Right atrium auricular region (tissue), 2 donors: ENCODE data around the gene CACNA2D4. TPM values are rescaled to one million over a fixed set of nuclear protein-coding genes. Genes with fewer than 3 reads are reported as not detected.

ENCODE experiments used
- DNase-seq: peaks from one replicate; pipeline ENCODE4 v3.0.0-alpha.2; 2019; ENCODE audit warnings: low spot score
- H3K27ac ChIP-seq, 2 donors: fragments of 200-600 bp; sonication (generic); 1 replicate in 1 of 2; 2 replicates in 1 of 2; pipeline ENCODE4 v1.5.1; 2016 to 2019
- H3K27me3 ChIP-seq, 2 donors: fragments of 200-600 bp; sonication (generic); one replicate each; pipeline versions ENCODE4 v1.5.1 to v1.6.0; 2017 to 2019
- H3K36me3 ChIP-seq: fragments of 200-600 bp; sonication (generic); one replicate; pipeline ENCODE4 v1.5.1; 2016
- H3K4me1 ChIP-seq, 2 donors: fragments of 200-600 bp; sonication (generic); one replicate each; pipeline versions ENCODE4 v1.5.1 to v1.6.0; 2017 to 2019
- H3K4me3 ChIP-seq, 2 donors: fragments of 200-600 bp; sonication (generic); 1 replicate in 1 of 2; 2 replicates in 1 of 2; pipeline ENCODE4 v1.5.1; 2017 to 2019; ENCODE audit warnings: mild to moderate bottlenecking in 1 of 2, moderate library complexity in 1 of 2
- H3K9me3 ChIP-seq, 2 donors: fragments of 200-600 bp; sonication (generic); one replicate each; pipeline ENCODE4 v1.5.1; 2019
- CTCF ChIP-seq, 2 donors: fragments of 200-600 bp; sonication (generic); IDR thresholded peaks; one replicate each; pipeline ENCODE4 v1.5.1; 2019; ENCODE audit warnings: antibody characterized with exemption in 2 of 2
- total RNA-seq, 2 donors: library from RNA; depleted of rRNA; stranded (reverse); fragments of >200 nt; gene quantifications; one replicate each; pipeline ENCODE4 v1.1.0, GENCODE V29; 2016

The CACNA2D4 gene
- total RNA-seq, 2 donors from 2014 or later = 1.6 to 4.1 TPM

GRCh38 chr12:1744932-1745331 lies 173.5 kb downstream of the CACNA2D4 start:
- Histone ChIP-seq H3K27ac (no peak overlapping the region), H3K27me3 (no peaks in the 10 kb centered on the region), H3K4me1 (peaks cover 0 to 15% of the 10 kb centered on the region in 2 donors), H3K36me3 (no peaks in the 10 kb centered on the region), H3K4me3 (no peak overlapping the region), H3K9me3 (peaks cover 0 to 12% of the 10 kb centered on the region in 2 donors)
- TF ChIP-seq CTCF (IDR thresholded peaks at IDR 0.05) = no peak
- DNase-seq = no peak

Other genes starting within 250 kb of the CACNA2D4 start
- 10 to 100 TPM; 19.7 to 23.3 TPM for gene ADIPOR2, start 227.6 kb downstream of the CACNA2D4 start, total RNA-seq
- not detected for gene LRTM2, start 98.1 kb downstream of the CACNA2D4 start, total RNA-seq
- 1 to 10 TPM; 5.8 to 6.2 TPM for gene DCP1B, start 85.8 kb upstream of the CACNA2D4 start, total RNA-seq
- 10 to 100 TPM; 83.1 to 93.6 TPM for gene CACNA1C, start 134.3 kb upstream of the CACNA2D4 start, total RNA-seq